ENCODE data around the gene ARFGEF3.

ARFGEF3 gene

DNA sequence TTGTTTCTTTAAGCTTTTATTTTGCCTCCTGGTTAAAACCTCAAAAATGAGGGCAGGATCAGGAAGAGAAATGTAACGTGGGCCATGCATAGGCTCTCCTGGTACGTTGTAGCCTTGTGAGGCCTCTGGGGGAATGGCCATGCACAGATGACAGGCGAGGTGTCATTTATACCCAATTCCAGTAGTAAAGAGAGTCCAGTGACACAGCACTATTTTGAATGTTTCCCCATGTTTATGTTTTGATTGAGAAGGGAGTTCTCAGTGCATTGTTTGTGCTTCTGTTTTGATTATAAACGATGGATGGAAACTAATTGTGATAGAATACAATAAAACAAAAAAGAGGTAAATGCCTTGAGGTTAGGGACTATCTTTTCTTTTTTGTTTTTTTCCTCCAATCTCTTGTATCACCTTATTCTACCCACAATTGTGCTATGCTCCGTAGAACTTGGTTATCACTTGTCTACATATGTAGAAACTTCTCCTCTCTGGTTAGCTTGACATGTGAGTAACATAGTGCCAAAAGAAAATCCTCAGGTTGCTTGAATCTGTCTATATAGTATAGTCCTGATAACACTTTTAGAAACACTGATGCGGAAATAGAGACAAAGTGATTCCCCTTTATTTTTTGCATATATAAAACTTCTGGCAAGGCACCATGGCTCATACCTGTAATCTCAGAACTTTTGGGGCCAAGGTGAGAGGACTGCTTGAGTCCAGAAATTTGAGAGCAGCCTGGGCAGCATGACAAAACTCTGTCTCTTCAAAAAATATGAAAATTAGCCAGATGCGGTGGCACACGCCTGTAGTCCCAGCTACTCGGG lies 209.1 kb downstream of the ARFGEF3 start:
- DNase-seq, result no peak

DNA sequence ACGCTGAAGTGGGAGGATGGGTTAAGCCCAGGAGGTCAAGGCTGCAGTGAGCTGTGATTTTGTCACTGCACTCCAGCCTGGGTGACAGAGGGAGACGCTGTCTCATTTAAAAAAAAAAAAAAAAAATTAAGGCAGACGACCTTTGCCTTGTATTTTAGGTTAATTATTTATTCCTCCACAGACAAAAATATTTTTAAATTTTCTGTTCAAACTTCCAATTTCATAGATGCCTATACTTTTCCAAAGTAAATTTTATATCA lies 209.6 kb downstream of the ARFGEF3 start:
- no peak for DNase-seq

DNA sequence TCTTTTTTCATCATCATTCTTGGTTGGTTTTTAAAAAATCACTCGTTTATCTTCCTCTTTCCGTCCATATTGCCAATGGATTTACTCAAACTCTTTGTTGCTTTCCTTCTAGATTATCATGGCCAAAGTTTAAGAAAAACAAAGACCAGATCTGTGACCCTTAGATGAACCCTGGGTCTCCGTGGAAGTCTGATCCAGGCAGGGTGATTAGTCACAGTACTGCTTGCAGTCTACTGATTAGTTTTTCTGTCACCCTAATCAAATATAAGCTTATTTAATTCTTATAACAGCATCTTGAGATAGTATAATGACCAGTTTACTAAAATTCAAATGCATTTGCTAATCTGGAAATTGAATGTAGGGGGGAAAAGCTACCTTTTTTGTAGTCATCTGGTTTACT lies 210.0 kb downstream of the ARFGEF3 start:
- DNase-seq, result no peak

DNA sequence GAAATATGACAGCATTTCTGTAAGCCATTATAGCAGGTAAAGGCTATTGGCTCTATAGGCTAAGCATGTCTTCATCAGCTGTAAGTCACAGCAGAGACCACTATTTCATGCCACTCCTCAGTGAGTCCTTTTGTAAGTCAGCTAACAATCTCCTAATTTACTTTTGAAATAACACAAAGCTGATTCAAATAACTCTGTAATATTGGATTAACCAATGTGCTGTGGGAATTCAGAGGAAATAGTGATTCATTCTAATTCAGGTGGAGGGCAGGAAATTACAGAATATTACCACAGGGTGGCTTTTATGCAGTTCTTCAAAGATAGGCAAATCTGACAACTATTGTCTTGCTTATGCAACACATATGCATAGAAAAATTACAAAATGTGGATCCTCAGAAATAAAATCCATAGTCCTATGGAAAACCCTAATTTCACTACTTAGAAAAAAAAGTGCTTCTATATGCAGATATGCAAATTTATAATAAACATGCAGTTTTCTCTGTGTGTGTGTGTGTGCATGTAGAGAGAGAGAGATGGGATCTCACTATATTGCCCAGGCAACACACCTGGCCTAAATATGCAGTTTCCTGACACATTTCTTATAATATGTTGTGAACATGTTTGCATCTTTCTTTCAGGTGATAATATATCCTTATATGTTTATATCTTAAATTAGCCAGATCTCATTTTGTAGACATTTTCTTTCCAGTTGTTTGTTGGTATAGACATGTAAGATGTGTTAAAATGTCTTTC lies 211.1 kb downstream of the ARFGEF3 start:
- DNase-seq, result no peak

DNA sequence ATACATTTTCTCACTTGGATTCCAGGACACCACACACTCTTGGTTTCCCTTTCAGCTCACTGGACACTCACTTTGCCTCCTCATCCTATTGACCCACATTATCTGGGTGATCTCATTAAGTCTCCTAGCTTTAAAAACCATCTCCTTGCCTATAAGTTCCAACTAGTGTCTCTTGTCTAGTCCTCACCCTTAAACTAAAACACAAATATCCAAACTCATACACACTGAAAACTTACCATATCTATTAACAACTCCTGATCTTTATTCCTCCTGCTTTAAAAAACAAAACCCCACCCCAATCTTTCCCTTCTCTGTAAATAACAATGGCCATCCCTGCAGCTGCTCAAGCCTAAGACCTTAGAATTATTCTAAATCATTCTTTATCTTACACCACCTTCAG lies 212.5 kb downstream of the ARFGEF3 start:
- no peak for DNase-seq

DNA sequence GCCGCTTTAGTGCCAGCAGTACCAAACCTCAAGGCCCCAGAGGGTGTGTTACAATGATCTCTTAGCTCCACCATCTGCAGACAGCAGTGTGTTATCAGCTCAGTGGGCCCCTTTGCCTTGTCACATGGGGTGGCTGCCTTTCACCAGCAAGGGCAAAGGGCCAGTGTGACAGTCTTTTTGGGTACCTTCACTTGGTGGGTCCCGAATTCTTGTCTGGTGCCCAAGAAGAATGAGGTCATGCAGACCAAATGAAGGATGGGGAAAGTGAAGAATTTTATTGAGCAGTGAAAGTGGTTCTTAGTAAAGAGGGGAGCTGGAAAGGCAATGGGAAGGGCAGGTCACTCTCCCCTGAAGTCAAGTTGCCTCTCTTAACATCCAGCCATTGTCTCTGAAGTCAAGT lies 213.1 kb downstream of the ARFGEF3 start:
- no peak for DNase-seq

DNA sequence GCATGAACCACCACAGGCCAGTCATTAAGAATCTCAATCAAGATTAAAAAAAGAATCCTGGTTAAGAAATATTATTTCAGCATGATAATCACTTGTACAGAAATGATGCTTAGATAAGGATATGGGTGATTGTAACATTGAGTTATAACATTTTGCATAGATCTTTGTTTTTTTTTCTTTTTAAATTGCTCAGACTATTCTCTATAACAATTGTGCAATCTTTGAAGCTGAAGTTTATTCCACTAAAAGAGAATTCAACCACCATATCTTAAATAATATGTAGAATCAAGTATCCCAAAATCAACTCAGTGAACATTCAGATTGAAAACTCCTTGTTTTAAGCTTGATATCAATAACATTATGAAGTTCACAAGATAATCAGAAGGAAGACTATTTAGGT lies 215.3 kb downstream of the ARFGEF3 start:
- DNase-seq, result no peak

DNA sequence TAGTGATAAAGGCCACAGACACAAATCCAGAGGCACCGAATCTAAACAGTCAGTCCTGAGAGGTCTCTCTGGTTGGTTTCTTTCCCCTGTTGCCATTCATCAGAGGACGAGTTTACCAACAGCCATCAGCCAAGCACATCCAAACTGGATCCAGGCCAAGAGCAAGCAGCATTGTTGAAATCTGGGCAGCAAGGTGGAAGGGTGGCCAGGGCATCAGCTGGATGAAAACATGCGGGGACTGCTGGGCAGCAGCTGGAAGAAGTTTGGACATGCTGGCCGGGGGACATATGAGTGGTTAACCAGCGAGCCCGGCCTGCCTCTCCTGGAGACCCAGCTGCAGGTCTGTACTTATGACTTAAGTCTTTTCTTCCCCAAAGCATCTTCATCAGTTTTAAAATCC lies 216.1 kb downstream of the ARFGEF3 start, which contains the start of gene SMIM28:
Gene SMIM28, plus strand, starts transcription at position 62 of the 400 bp plus-strand sequence. Its CDS starts 168 bp downstream, at position 230.
- DNase-seq, result no peak

DNA sequence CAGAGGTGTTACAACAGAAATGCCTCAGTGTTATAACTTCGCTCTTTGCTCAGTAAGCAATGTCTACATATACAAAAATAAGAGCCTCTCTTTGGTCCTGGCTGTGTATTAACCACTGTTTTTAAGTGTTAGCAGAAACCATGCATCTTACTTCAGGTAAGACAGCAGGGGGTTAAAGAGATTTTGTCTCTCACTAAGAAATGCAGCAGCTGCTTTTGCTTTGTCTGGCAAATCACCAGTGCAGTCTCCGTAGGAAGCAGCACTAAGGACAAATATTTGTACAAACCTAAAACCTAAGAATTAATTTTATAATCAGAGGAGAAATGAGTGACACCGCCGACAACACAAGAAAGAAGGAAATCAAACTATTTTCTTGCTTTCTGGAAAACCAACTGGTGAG lies 216.7 kb downstream of the ARFGEF3 start:
- DNase-seq, result no peak

DNA sequence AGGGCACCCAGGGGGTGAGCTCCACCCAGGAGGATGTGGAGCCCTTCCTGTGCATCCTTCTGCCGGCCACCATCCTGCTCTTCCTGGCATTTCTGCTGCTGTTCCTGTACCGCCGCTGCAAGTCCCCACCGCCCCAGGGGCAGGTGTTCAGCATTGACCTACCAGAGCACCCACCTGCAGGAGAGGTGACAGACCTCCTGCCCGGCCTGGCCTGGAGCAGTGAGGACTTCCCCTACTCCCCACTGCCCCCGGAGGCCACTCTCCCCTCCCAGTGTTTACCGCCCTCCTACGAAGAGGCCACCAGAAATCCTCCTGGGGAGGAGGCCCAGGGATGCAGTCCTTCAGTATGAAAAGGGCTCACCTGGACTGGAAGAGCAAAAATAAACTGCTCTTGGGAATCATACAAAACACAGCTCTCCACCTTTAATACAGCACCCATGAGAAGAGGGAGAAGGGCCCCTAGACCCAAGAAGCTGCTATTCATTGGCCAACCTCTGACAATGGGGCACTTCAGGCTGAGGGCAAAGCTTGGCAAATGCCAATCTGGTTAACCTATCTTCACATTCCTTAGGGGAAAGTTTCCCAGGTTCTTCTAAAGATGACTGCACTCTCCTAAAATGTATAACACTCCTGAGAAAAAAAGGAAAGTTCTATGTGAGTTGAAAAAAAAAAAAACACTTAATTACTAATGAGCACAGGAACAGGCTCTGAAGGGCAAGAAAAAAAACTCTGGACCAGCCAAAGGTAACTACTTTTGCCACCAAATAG lies 220.9 kb downstream of the ARFGEF3 start:
- DNase-seq, result no peak

DNA sequence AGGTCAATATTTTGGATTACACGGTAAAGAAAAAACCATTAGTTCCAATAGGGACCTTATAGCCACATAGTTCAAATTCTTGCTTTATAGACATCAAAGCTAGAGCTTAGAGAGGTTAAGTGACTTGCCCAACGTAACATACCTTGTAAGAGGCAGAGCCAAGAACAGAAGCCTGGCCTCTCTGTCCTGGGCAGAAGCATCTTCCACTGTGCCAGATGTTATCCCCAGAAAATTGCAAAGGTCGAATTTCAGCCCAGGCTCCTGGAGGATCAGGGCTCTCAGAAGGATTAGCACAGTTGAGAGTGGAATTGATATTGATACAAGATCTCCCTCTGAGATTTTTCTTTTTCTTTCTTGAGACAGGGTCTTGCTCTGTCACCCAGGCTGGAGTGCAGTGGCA lies 222.0 kb downstream of the ARFGEF3 start:
- no peak for DNase-seq

DNA sequence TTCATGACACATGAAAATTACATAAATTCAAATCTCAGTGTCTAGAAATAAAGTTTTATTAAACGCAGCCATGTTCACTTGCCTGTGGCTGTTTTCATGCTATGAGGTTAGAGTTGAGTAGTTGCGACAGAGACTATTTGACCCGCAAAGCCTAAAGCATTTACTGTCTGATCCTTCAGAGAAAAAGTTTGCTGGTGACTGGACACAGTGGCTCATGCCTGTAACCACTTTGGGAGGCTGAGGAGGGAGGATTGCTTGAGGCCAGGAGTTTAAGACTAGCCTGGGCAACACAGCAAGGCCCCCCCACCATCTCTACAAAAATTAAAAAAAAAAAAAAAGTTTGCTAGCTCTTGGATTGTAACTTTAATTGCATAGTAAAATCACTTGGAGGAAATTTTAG lies 225.2 kb downstream of the ARFGEF3 start:
- DNase-seq, result no peak

DNA sequence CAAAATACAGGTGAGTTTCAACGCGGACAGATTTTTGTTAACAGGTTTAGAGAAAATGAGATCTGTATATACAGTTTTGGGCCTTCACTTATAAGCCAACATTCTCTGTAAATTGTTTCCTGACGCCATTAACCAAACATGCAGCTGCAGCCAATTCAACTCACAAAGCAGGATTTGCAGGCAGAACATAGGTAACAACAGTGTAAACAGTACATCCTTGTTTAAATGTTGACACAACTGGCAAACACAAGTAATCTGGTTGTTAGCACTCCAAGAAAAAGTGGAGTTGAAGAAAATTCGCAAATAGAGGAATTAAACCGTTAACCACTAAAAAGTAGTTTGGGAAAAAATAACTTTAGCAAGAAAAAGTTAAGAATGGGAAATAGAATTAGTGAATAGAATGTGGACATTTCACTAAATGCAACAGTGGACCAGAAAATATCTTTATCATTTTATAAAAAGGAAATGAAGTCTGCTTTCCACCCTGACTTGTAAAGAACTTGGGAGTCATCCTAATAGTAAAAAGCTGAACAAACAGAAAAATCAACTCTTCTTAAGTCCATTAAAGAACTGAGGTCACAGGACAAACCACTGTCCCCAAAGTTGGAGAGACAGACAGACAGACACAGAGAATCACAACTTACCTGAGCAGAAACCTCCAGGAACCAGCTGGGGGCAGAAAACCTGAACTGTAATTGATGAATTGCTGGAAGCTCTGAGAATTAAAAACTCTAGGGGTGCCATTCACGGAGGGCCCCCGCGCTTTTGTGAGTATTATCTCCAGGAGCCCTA lies 226.0 kb downstream of the ARFGEF3 start:
- no peak for DNase-seq

DNA sequence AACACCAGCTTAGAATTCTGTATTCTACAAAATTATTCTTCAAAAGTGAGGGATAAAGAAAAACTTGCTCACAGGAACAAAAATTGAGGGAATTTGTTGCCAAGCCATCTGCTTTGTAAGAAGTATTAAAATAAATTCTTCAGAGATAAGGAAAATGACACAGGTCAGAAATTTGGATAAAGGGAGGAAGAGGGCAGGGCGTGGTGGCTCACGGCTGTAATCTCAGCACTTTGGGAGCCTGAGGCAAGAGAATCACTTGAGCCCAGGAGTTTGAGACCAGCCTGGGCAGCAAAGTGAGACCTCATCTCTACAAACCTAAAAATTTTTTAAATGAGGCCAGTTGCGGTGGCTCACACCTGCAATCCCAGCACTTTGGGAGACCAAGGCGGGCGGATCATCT lies 227.8 kb downstream of the ARFGEF3 start:
- DNase-seq, result no peak
